Measurements from ENCODE around the gene THADA.

Gene THADA

GRCh38 chr2:43276266-43276941, 319.4 kb downstream of the THADA start:
- DNase-seq (ENCODE audit: low spot score): no peak

GRCh38 chr2:43274721-43275120, 321.1 kb downstream of the THADA start:
- DNase-seq (ENCODE audit: low spot score): no peak

- DNase-seq (ENCODE audit: low spot score): no peak
Observed at GRCh38 chr2:43274055-43274454, 321.8 kb downstream of the THADA start.

GRCh38 chr2:43273529-43273928, 322.3 kb downstream of the THADA start:
- no peak for DNase-seq (ENCODE audit: low spot score)

GRCh38 chr2:43270930-43271615, 324.8 kb downstream of the THADA start:
- no peak for DNase-seq (ENCODE audit: low spot score)

GRCh38 chr2:43270461-43270860, 325.4 kb downstream of the THADA start:
- no peak for DNase-seq (ENCODE audit: low spot score)

- no peak for DNase-seq (ENCODE audit: low spot score)
Observed at GRCh38 chr2:43269706-43270105, 326.1 kb downstream of the THADA start.

- DNase-seq (ENCODE audit: low spot score): no peak
Observed at GRCh38 chr2:43269074-43269572, 326.7 kb downstream of the THADA start.

- DNase-seq (ENCODE audit: low spot score): no peak
Observed at GRCh38 chr2:43268066-43268953, 327.5 kb downstream of the THADA start.

- DNase-seq (ENCODE audit: low spot score): no peak
Observed at GRCh38 chr2:43267381-43267780, 328.5 kb downstream of the THADA start.

GRCh38 chr2:43266711-43267111, 329.1 kb downstream of the THADA start:
- no peak for DNase-seq (ENCODE audit: low spot score)

GRCh38 chr2:43265421-43265820, 330.4 kb downstream of the THADA start:
- DNase-seq (ENCODE audit: low spot score): no peak

- DNase-seq (ENCODE audit: low spot score): no peak
Observed at GRCh38 chr2:43265001-43265400, 330.8 kb downstream of the THADA start.

- DNase-seq (ENCODE audit: low spot score): no peak
Observed at GRCh38 chr2:43262951-43263350, 332.9 kb downstream of the THADA start.

GRCh38 chr2:43262239-43262638, 333.6 kb downstream of the THADA start:
- no peak for DNase-seq (ENCODE audit: low spot score)

GRCh38 chr2:43259512-43259911, 336.3 kb downstream of the THADA start:
- no peak for DNase-seq (ENCODE audit: low spot score)

- DNase-seq (ENCODE audit: low spot score): no peak
Observed at GRCh38 chr2:43258547-43259156, 337.2 kb downstream of the THADA start.

GRCh38 chr2:43255296-43255910, 340.4 kb downstream of the THADA start:
- no peak for DNase-seq (ENCODE audit: low spot score)

GRCh38 chr2:43254331-43254730, 341.5 kb downstream of the THADA start:
- no peak for DNase-seq (ENCODE audit: low spot score)

- no peak for DNase-seq (ENCODE audit: low spot score)
Observed at GRCh38 chr2:43251171-43251731, 344.6 kb downstream of the THADA start.

GRCh38 chr2:43250015-43250414, 345.8 kb downstream of the THADA start:
- no peak for DNase-seq (ENCODE audit: low spot score)
